ENCODE results near the gene FAM161B.
"Not testable (repeated sequence)": the region's sequence is repeated elsewhere in the genome, so short reads cannot be mapped to it uniquely, and the experiment has no call there.

FAM161B gene

GRCh38 chr14:73943083-73943482 lies 6.8 kb downstream of the FAM161B start:
- DNase-seq (ENCODE audit: low read depth in 1 of 2, low spot score in 1 of 2): no peak

GRCh38 chr14:73942180-73942579 lies 7.7 kb downstream of the FAM161B start:
- no peak for DNase-seq (ENCODE audit: low read depth in 1 of 2, low spot score in 1 of 2)

GRCh38 chr14:73937012-73937411 lies 12.9 kb downstream of the FAM161B start:
- DNase-seq (ENCODE audit: low read depth in 1 of 2, low spot score in 1 of 2): no peak

- no peak for DNase-seq (ENCODE audit: low read depth in 1 of 2, low spot score in 1 of 2)
Measured at GRCh38 chr14:73936548-73936947, 13.3 kb downstream of the FAM161B start.

GRCh38 chr14:73935666-73936065 lies 14.2 kb downstream of the FAM161B start:
- no peak for DNase-seq (ENCODE audit: low read depth in 1 of 2, low spot score in 1 of 2)

GRCh38 chr14:73924337-73924736 lies 25.6 kb downstream of the FAM161B start:
- DNase-seq (ENCODE audit: low read depth in 1 of 2, low spot score in 1 of 2): no peak

- DNase-seq (ENCODE audit: low read depth in 1 of 2, low spot score in 1 of 2): not testable (repeated sequence)
Measured at GRCh38 chr14:73919457-73919856, 30.4 kb downstream of the FAM161B start.

GRCh38 chr14:73916324-73916723 lies 33.6 kb downstream of the FAM161B start:
- no peak for DNase-seq (ENCODE audit: low read depth in 1 of 2, low spot score in 1 of 2)

GRCh38 chr14:73913256-73913655 lies 36.6 kb downstream of the FAM161B start:
- no peak for DNase-seq (ENCODE audit: low read depth in 1 of 2, low spot score in 1 of 2)

GRCh38 chr14:73909681-73910080 lies 40.2 kb downstream of the FAM161B start:
- no peak for DNase-seq (ENCODE audit: low read depth in 1 of 2, low spot score in 1 of 2)

- DNase-seq (ENCODE audit: low read depth in 1 of 2, low spot score in 1 of 2): no peak
Measured at GRCh38 chr14:73903028-73903427, 46.9 kb downstream of the FAM161B start.

- no peak for DNase-seq (ENCODE audit: low read depth in 1 of 2, low spot score in 1 of 2)
Measured at GRCh38 chr14:73896521-73896920, 53.4 kb downstream of the FAM161B start.

- no peak for DNase-seq (ENCODE audit: low read depth in 1 of 2, low spot score in 1 of 2)
Measured at GRCh38 chr14:73895939-73896338, 54.0 kb downstream of the FAM161B start.

GRCh38 chr14:73894180-73894687 lies 55.7 kb downstream of the FAM161B start:
- not testable (repeated sequence) for DNase-seq (ENCODE audit: low read depth in 1 of 2, low spot score in 1 of 2)

- no peak for DNase-seq (ENCODE audit: low read depth in 1 of 2, low spot score in 1 of 2)
Measured at GRCh38 chr14:73889376-73889775, 60.5 kb downstream of the FAM161B start.

- no peak for DNase-seq (ENCODE audit: low read depth in 1 of 2, low spot score in 1 of 2)
Measured at GRCh38 chr14:73888971-73889370, 60.9 kb downstream of the FAM161B start.

GRCh38 chr14:73888460-73888725 lies 61.5 kb downstream of the FAM161B start:
- DNase-seq (ENCODE audit: low read depth in 1 of 2, low spot score in 1 of 2): no peak

- no peak for DNase-seq (ENCODE audit: low read depth in 1 of 2, low spot score in 1 of 2)
Measured at GRCh38 chr14:73887694-73888459, 62.0 kb downstream of the FAM161B start.

- no peak for DNase-seq (ENCODE audit: low read depth in 1 of 2, low spot score in 1 of 2)
Measured at GRCh38 chr14:73887318-73887616, 62.6 kb downstream of the FAM161B start.

GRCh38 chr14:73886449-73887317 lies 63.2 kb downstream of the FAM161B start, which contains the start of gene ZNF410:
Gene ZNF410, plus strand, starts transcription at chr14:73886859. Its CDS starts 5,317 bp downstream, at chr14:73892176.
- DNase-seq (ENCODE audit: low read depth in 1 of 2, low spot score in 1 of 2): peak; percentile 81 to 88

- no peak for DNase-seq (ENCODE audit: low read depth in 1 of 2, low spot score in 1 of 2)
Measured at GRCh38 chr14:73884438-73885190, 65.3 kb downstream of the FAM161B start.

All from activated CD4-positive, alpha-beta T cell treated with anti-CD3 and anti-CD28 coated beads, Interleukin-2, amount 50 U/mL, for 24 hours (primary cell).